Measurements from ENCODE around the gene GMPPB. TPM values are rescaled to one million over a fixed set of nuclear protein-coding genes. Genes with fewer than 3 reads are reported as not detected.
A peak's percentile ranks its signal among the peaks of the same experiment; 100 is the strongest.

Gene GMPPB
- total RNA-seq, 1 experiment from 2014 or later, result 28.0 TPM

DNA sequence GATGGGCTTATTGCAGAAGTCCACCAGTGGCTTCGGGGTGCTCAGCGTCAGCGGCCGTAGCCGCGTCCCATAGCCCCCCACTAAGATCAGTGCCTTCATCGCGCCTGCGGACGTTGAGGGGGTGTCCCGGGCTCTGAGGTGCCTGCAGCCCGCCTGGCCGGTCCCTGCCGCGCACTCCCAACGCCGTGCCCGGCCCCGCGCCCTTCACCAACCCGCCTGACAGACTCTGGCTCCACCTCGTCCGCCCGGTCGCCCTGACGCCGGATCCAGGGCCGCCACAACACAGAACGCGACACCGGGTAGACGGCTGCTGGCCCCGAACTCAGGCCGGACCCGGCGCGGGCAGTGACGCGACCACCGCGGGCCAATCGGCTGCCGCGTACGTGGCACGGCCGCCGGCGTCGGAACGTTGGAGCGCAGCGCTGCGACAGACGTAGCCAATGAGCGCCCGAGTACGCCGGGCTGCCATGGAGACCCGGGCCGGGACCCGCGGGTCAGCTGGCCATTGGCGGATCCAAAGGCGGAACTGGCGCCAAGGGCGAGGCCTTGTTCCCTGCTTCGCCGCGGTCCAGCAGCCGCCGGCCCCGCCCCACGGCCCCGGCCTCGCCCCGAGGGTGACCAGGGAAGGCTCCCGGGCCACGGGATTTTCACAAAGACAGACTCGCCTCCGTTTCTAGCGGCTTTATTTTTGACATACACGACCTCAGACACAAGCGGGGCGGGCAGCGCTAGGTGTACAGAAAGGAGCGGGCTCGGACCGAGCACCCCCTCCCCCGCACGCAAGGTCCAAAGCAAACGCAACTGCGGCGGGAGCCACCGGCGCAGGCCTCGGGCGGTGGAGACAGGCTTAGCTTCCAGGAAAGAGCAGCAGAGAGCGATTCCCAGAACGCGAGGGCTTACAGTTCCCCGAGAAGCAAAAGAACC, at the start of gene GMPPB (continued):
- TF ChIP-seq, protein P1, sequence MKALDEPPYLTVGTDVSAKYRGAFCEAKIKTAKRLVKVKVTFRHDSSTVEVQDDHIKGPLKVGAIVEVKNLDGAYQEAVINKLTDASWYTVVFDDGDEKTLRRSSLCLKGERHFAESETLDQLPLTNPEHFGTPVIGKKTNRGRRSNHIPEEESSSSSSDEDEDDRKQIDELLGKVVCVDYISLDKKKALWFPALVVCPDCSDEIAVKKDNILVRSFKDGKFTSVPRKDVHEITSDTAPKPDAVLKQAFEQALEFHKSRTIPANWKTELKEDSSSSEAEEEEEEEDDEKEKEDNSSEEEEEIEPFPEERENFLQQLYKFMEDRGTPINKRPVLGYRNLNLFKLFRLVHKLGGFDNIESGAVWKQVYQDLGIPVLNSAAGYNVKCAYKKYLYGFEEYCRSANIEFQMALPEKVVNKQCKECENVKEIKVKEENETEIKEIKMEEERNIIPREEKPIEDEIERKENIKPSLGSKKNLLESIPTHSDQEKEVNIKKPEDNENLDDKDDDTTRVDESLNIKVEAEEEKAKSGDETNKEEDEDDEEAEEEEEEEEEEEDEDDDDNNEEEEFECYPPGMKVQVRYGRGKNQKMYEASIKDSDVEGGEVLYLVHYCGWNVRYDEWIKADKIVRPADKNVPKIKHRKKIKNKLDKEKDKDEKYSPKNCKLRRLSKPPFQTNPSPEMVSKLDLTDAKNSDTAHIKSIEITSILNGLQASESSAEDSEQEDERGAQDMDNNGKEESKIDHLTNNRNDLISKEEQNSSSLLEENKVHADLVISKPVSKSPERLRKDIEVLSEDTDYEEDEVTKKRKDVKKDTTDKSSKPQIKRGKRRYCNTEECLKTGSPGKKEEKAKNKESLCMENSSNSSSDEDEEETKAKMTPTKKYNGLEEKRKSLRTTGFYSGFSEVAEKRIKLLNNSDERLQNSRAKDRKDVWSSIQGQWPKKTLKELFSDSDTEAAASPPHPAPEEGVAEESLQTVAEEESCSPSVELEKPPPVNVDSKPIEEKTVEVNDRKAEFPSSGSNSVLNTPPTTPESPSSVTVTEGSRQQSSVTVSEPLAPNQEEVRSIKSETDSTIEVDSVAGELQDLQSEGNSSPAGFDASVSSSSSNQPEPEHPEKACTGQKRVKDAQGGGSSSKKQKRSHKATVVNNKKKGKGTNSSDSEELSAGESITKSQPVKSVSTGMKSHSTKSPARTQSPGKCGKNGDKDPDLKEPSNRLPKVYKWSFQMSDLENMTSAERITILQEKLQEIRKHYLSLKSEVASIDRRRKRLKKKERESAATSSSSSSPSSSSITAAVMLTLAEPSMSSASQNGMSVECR (CRISPR knock-in tag; IDR thresholded peaks at IDR 0.05; ENCODE audit: borderline replicate concordance), result peak; percentile 88
- TF ChIP-seq, protein P2, sequence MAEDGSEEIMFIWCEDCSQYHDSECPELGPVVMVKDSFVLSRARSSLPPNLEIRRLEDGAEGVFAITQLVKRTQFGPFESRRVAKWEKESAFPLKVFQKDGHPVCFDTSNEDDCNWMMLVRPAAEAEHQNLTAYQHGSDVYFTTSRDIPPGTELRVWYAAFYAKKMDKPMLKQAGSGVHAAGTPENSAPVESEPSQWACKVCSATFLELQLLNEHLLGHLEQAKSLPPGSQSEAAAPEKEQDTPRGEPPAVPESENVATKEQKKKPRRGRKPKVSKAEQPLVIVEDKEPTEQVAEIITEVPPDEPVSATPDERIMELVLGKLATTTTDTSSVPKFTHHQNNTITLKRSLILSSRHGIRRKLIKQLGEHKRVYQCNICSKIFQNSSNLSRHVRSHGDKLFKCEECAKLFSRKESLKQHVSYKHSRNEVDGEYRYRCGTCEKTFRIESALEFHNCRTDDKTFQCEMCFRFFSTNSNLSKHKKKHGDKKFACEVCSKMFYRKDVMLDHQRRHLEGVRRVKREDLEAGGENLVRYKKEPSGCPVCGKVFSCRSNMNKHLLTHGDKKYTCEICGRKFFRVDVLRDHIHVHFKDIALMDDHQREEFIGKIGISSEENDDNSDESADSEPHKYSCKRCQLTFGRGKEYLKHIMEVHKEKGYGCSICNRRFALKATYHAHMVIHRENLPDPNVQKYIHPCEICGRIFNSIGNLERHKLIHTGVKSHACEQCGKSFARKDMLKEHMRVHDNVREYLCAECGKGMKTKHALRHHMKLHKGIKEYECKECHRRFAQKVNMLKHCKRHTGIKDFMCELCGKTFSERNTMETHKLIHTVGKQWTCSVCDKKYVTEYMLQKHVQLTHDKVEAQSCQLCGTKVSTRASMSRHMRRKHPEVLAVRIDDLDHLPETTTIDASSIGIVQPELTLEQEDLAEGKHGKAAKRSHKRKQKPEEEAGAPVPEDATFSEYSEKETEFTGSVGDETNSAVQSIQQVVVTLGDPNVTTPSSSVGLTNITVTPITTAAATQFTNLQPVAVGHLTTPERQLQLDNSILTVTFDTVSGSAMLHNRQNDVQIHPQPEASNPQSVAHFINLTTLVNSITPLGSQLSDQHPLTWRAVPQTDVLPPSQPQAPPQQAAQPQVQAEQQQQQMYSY (CRISPR knock-in tag; IDR thresholded peaks at IDR 0.05), result no peak
- TF ChIP-seq, protein P3, sequence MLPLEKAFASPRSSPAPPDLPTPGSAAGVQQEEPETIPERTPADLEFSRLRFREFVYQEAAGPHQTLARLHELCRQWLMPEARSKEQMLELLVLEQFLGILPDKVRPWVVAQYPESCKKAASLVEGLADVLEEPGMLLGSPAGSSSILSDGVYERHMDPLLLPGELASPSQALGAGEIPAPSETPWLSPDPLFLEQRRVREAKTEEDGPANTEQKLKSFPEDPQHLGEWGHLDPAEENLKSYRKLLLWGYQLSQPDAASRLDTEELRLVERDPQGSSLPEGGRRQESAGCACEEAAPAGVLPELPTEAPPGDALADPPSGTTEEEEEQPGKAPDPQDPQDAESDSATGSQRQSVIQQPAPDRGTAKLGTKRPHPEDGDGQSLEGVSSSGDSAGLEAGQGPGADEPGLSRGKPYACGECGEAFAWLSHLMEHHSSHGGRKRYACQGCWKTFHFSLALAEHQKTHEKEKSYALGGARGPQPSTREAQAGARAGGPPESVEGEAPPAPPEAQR (CRISPR knock-in tag; IDR thresholded peaks at IDR 0.05), result no peak
- no peak for TF ChIP-seq NR1H2 (CRISPR knock-in tag; IDR thresholded peaks at IDR 0.05)
- TF ChIP-seq ZBTB21 (CRISPR knock-in tag; IDR thresholded peaks at IDR 0.05; ENCODE audit: borderline replicate concordance), result peak; percentile 6; the same call in 1 of the 2 replicates
- TF ChIP-seq NFYB (CRISPR knock-in tag; conservative IDR thresholded peaks at IDR 0.05; ENCODE audit: low read depth), result peak; percentile 90
- TF ChIP-seq ZNF396 (CRISPR knock-in tag; IDR thresholded peaks at IDR 0.05; ENCODE audit: borderline replicate concordance), result no peak
- no peak for TF ChIP-seq TEAD4 (CRISPR knock-in tag; IDR thresholded peaks at IDR 0.05)
- no peak for TF ChIP-seq GTF2I (CRISPR knock-in tag; conservative IDR thresholded peaks at IDR 0.05)
- TF ChIP-seq, protein P4, sequence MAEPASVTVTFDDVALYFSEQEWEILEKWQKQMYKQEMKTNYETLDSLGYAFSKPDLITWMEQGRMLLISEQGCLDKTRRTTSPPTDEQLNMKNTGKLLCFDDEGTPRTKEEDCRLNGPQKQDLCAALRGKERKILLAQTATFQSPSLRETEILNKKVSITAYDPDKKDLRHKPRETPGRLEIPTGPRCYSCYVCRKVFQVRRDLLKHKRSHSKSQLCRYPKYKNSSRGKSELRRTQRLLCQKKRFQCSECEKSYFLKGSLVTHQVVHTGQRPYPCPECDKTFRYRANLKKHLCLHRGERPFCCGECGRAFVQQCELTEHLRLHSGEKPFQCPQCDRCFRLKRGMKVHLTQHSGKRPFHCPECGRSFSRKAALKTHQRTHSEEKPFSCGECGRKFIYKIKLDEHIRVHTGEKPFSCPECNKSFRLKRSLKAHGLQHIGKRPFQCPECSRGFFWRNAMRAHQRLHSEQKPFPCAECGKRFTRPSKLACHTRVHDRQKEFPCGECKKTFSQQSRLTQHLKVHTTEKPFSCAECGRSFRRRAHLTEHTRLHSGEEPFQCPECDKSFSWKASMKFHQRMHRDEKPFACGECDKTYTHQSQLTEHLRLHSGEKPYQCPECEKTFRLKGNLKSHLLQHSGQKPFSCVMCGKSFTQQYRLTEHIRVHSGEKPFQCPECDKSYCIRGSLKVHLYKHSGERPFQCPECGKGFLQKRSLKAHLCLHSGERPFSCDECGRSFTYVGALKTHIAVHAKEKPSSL (CRISPR knock-in tag; conservative IDR thresholded peaks at IDR 0.05), result no peak
- TF ChIP-seq IRF2 (CRISPR knock-in tag; IDR thresholded peaks at IDR 0.05; ENCODE audit: borderline replicate concordance, low read depth), result no peak
- peak; percentile 67 for TF ChIP-seq TEAD1 (CRISPR knock-in tag; IDR thresholded peaks at IDR 0.05)
- TF ChIP-seq, protein P5, sequence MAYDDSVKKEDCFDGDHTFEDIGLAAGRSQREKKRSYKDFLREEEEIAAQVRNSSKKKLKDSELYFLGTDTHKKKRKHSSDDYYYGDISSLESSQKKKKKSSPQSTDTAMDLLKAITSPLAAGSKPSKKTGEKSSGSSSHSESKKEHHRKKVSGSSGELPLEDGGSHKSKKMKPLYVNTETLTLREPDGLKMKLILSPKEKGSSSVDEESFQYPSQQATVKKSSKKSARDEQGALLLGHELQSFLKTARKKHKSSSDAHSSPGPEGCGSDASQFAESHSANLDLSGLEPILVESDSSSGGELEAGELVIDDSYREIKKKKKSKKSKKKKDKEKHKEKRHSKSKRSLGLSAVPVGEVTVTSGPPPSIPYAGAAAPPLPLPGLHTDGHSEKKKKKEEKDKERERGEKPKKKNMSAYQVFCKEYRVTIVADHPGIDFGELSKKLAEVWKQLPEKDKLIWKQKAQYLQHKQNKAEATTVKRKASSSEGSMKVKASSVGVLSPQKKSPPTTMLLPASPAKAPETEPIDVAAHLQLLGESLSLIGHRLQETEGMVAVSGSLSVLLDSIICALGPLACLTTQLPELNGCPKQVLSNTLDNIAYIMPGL (CRISPR knock-in tag; IDR thresholded peaks at IDR 0.05), result peak; percentile 32; the same call in 1 of the 2 replicates
- TF ChIP-seq, protein P6, sequence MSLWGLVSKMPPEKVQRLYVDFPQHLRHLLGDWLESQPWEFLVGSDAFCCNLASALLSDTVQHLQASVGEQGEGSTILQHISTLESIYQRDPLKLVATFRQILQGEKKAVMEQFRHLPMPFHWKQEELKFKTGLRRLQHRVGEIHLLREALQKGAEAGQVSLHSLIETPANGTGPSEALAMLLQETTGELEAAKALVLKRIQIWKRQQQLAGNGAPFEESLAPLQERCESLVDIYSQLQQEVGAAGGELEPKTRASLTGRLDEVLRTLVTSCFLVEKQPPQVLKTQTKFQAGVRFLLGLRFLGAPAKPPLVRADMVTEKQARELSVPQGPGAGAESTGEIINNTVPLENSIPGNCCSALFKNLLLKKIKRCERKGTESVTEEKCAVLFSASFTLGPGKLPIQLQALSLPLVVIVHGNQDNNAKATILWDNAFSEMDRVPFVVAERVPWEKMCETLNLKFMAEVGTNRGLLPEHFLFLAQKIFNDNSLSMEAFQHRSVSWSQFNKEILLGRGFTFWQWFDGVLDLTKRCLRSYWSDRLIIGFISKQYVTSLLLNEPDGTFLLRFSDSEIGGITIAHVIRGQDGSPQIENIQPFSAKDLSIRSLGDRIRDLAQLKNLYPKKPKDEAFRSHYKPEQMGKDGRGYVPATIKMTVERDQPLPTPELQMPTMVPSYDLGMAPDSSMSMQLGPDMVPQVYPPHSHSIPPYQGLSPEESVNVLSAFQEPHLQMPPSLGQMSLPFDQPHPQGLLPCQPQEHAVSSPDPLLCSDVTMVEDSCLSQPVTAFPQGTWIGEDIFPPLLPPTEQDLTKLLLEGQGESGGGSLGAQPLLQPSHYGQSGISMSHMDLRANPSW (CRISPR knock-in tag; conservative IDR thresholded peaks at IDR 0.05; ENCODE audit: low read depth), result no peak
- TF ChIP-seq FOXK1 (CRISPR knock-in tag; IDR thresholded peaks at IDR 0.05), result peak; percentile 92
- TF ChIP-seq ZNF232 (CRISPR knock-in tag; IDR thresholded peaks at IDR 0.05), result no peak
- no peak for TF ChIP-seq FOXP1 (CRISPR knock-in tag; IDR thresholded peaks at IDR 0.05; ENCODE audit: borderline replicate concordance)
- TF ChIP-seq TP53 (CRISPR knock-in tag; IDR thresholded peaks at IDR 0.05), result 0 out of 2 replicates have a peak, but pooled peaks have one; percentile 50
- TF ChIP-seq, protein P7, sequence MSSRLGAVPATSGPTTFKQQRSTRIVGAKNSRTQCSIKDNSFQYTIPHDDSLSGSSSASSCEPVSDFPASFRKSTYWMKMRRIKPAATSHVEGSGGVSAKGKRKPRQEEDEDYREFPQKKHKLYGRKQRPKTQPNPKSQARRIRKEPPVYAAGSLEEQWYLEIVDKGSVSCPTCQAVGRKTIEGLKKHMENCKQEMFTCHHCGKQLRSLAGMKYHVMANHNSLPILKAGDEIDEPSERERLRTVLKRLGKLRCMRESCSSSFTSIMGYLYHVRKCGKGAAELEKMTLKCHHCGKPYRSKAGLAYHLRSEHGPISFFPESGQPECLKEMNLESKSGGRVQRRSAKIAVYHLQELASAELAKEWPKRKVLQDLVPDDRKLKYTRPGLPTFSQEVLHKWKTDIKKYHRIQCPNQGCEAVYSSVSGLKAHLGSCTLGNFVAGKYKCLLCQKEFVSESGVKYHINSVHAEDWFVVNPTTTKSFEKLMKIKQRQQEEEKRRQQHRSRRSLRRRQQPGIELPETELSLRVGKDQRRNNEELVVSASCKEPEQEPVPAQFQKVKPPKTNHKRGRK (CRISPR knock-in tag; IDR thresholded peaks at IDR 0.05; ENCODE audit: borderline replicate concordance), result no peak

Measured in WTC11 (cell line).